Measurements from ENCODE around the gene KRT73. TPM values are rescaled to one million over a fixed set of nuclear protein-coding genes. Genes with fewer than 3 reads are reported as not detected.

Gene KRT73
- total RNA-seq, 1 donor from 2014 or later: not detected

DNA sequence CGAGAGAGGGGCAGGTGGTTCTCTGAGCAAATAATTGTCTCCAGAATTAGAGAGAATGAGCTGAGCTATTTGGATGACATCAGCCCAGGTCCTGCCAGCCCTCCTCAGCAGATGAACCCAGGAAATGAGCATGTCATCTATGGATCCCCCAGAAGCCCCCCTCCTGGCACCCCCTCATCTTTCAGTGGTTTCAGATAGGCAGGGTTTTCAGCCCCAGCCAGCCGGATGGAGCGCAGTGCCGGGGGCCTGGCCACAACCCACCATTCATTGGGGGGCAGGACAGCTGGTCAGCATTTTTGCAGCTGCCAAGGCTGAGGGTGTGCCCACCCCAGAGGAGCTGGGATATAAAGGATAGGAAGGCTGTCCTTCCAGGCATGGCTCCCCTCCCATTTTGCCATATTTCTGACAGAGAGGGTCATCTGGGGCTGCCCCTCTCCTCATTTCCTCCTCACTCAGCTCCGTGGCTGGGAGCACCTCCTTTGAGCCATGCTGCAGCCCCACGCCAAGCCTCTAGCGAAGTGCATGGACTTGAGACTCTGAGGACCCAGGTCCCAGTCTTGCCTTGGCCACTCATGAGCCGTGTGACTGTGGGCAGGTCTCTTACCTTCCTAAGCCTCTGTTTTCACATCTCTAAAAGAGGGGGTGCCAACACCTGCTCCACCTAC lies 59.4 kb downstream of the KRT73 start:
- TF ChIP-seq CTCF (IDR thresholded peaks at IDR 0.05; ENCODE audit: unreplicated experiment): no peak

More for the DNA sequence above, 59.4 kb downstream of the KRT73 start:
- H3K36me3 Mint-ChIP-seq (ENCODE audit: insufficient read depth): no peaks in the 10 kb centered on the region
- no peak for DNase-seq (ENCODE audit: low spot score, unreplicated experiment)
- H3K27me3 Mint-ChIP-seq: peaks cover 47% of the 10 kb centered on the region
- no peaks in the 10 kb centered on the region for H3K9me3 Mint-ChIP-seq (ENCODE audit: low read depth)
- no peaks in the 10 kb centered on the region for H3K4me1 Mint-ChIP-seq (ENCODE audit: low read depth)
- H3K4me3 Mint-ChIP-seq (ENCODE audit: low read depth): no peak overlapping the region
- H3K27ac Mint-ChIP-seq: no peak overlapping the region

Other genes with a start within 250 kb of the KRT73 start
- not detected in 2 replicates for gene KRT84, start 232.9 kb downstream of the KRT73 start, total RNA-seq
- gene KRT82, start 212.2 kb downstream of the KRT73 start, total RNA-seq: not detected in 2 replicates
- not detected in 2 replicates for gene KRT75, start 184.2 kb downstream of the KRT73 start, total RNA-seq
- not detected in 2 replicates for gene KRT6B, start 166.4 kb downstream of the KRT73 start, total RNA-seq
- gene KRT6C, start 144.8 kb downstream of the KRT73 start, total RNA-seq: not detected in 2 replicates
- not detected in 2 replicates for gene KRT6A, start 125.3 kb downstream of the KRT73 start, total RNA-seq
- not detected in 2 replicates for gene KRT5, start 98.2 kb downstream of the KRT73 start, total RNA-seq
- not detected in 2 replicates for gene KRT71, start 65.4 kb downstream of the KRT73 start, total RNA-seq
- not detected in 2 replicates for gene KRT74, start 44.7 kb downstream of the KRT73 start, total RNA-seq
- not detected in 2 replicates for gene KRT72, start 17.1 kb downstream of the KRT73 start, total RNA-seq
- not detected in 2 replicates for gene KRT2, start 33.7 kb upstream of the KRT73 start, total RNA-seq
- gene KRT1, start 61.8 kb upstream of the KRT73 start, total RNA-seq: not detected in 2 replicates
- not detected in 2 replicates for gene KRT77, start 85.0 kb upstream of the KRT73 start, total RNA-seq
- not detected in 2 replicates for gene KRT76, start 158.8 kb upstream of the KRT73 start, total RNA-seq
- gene KRT3, start 177.6 kb upstream of the KRT73 start, total RNA-seq: not detected in 2 replicates
- 0.29 and 0.38 TPM in 2 replicates for gene KRT4, start 195.6 kb upstream of the KRT73 start, total RNA-seq
- not detected in 2 replicates for gene KRT79, start 215.8 kb upstream of the KRT73 start, total RNA-seq
- not detected in 2 replicates for gene KRT78, start 230.4 kb upstream of the KRT73 start, total RNA-seq